Measurements from ENCODE around the gene ULK1.

ULK1 gene

DNA sequence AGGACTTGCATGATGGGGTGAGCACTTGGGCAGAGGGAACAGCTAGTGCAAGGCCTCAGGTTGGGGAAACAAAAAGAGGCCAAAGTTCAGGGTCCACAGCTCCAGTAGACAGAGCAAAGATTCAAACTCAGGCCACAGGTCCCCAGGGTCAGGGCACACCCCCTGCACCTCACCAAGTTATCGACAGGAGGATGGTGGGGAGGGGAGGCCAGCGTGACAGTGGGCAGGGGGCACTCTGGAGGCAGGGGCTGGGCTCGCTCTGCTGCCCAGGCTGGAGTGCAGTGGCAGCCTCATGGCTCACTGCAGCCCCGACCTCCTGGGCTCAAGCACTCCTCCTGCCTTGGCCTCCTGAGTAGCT, 32.4 kb upstream of the ULK1 start:
- TF ChIP-seq, protein P1, sequence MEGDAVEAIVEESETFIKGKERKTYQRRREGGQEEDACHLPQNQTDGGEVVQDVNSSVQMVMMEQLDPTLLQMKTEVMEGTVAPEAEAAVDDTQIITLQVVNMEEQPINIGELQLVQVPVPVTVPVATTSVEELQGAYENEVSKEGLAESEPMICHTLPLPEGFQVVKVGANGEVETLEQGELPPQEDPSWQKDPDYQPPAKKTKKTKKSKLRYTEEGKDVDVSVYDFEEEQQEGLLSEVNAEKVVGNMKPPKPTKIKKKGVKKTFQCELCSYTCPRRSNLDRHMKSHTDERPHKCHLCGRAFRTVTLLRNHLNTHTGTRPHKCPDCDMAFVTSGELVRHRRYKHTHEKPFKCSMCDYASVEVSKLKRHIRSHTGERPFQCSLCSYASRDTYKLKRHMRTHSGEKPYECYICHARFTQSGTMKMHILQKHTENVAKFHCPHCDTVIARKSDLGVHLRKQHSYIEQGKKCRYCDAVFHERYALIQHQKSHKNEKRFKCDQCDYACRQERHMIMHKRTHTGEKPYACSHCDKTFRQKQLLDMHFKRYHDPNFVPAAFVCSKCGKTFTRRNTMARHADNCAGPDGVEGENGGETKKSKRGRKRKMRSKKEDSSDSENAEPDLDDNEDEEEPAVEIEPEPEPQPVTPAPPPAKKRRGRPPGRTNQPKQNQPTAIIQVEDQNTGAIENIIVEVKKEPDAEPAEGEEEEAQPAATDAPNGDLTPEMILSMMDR (IDR thresholded peaks at IDR 0.05; ENCODE audit: insufficient read depth, low read length, missing control alignments), result no peak
- H3K4me3 ChIP-seq (ENCODE audit: low read depth, low read length), result no peak overlapping the region
- no peak for DNase-seq (ENCODE audit: low read depth, low spot score)
- POLR2A ChIA-PET, result no interaction called here
- CTCF ChIA-PET, result no interaction called here

DNA sequence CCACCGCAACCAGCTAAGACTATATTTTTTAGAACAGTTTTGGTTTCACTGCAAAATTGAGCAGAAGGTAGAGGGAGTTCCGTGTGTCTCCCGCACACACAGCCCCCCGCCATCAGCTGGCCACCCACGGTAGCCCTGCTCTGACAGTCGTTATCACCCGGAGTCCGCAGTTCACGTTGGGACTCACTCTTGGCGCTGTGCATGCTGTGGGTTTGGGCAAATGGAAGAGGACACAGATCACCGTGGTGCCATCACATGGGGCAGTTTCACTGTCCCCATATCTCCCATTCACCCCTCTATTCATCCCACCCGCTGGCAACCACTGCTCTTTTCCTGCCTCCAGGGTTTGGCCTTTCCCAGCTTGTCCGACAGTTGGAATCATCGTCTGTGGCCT, 31.8 kb upstream of the ULK1 start:
- ChIA-PET CTCF (interaction anchor here (0.5 to 1.0 kb wide), 2 partner anchors 37 to 66 kb away, joined by 3 read pairs; no protein-coding TSS in a partner anchor), POLR2A (no interaction called here)
- no peak for DNase-seq (ENCODE audit: low read depth, low spot score)
- TF ChIP-seq, protein P1 (IDR thresholded peaks at IDR 0.05; ENCODE audit: insufficient read depth, low read length, missing control alignments), result no peak
- H3K4me3 ChIP-seq (ENCODE audit: low read depth, low read length), result no peak overlapping the region

DNA sequence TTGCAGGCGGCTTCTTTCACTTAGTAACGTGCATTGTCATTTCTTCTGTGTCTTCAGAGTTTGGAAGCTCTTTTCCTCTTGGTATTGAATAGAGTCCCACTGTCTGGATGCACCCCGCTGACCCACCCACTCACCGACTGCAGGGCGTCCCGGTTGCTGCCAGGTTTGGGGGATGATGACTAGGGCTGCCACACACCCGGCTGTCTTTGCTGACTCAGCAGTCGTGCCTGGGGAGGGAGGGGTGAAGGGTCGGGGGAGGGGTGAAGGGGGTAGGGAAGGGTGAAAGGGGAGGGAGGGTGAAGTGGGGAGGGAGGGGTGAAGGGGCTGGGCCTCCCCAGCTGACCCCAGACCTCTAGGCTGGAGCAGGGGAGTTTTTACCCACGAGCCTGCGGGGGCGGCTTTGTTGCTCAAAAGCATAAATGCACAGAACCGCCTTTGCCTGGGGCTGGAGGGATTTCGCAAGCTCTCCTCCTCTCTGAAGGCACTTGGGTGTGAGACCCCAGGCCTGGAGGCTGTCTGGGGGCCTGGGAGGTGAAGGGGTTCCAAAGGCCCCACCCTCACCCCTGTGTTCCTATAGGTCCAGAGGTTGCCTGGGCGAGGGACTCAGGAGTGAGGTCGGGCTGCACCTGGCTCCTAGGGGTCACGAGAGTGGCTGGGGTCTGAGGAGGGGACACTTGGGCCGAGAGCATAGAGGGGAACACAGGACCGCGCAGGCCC, 31.3 kb upstream of the ULK1 start:
- ChIA-PET POLR2A (no interaction called here), CTCF (interaction anchor here (0.5 to 1.4 kb wide), 3 partner anchors 29 to 65 kb away, joined by 3 to 4 read pairs (median 3); no protein-coding TSS in a partner anchor)
- TF ChIP-seq, protein P1 (IDR thresholded peaks at IDR 0.05; ENCODE audit: insufficient read depth, low read length, missing control alignments), result no peak
- no peak for DNase-seq (ENCODE audit: low read depth, low spot score)
- no peak overlapping the region for H3K4me3 ChIP-seq (ENCODE audit: low read depth, low read length)

DNA sequence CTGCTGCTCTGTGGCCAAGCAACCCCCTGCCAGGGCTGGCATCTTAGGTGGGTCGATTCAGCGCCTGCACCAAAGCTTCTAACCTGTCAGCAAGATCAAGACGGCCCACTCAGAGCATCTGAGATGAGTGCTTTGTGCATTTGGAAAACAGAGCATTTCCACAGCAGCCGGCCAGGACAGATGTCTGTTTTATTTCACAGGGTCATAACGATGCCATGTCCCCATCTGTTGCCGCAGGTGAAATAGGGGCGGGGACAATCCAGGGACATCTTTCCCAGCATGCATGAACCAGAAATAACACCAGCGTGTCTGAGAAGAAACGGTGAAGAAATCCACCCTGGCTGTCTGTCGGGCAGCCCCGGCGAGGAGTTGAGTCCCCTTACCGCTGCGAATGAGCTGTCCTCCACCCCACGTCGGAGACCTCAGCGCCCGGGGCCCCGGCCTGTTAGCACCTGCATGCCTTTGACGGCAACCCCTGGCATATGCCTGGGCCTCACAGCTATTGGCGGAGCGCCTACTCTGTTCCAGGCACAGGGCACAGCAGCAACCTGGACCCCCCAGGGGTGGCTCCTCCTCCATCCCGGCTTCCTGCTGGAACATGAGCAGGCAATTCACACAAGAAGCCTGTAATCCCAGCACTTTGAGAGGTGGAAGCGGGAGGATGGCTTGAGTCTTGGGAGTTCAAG, 30.6 kb upstream of the ULK1 start:
- TF ChIP-seq, protein P1 (IDR thresholded peaks at IDR 0.05; ENCODE audit: insufficient read depth, low read length, missing control alignments), result no peak
- no peak for DNase-seq (ENCODE audit: low read depth, low spot score)
- H3K4me3 ChIP-seq (ENCODE audit: low read depth, low read length), result no peak overlapping the region
- ChIA-PET CTCF (interaction anchor here (1.4 kb wide), 1 partner anchor 29 kb away, joined by 4 read pairs; no protein-coding TSS in a partner anchor), POLR2A (no interaction called here)

DNA sequence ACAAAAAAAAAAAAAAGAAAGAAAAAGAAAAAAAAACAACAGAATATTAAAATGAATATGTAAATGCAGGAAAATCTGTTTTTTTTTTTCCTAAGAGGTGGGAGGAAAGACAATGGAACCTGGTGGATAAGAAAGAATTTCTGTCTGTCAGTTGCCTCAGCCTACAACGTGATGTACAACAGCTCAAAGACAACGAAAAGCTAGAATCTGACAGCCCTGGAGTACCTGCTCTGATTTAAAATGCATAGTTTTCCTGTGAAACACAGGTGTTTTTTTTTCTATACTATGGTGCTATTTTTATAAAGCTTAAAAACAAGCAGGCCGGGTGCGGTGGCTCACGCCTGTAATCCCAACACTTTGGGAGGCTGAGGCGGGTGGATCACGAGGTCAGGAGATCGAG, 30.0 kb upstream of the ULK1 start:
- no peak overlapping the region for H3K4me3 ChIP-seq (ENCODE audit: low read depth, low read length)
- ChIA-PET CTCF (interaction anchor here (1.4 kb wide), 1 partner anchor 30 kb away, joined by 4 read pairs; no protein-coding TSS in a partner anchor), POLR2A (no interaction called here)
- no peak for DNase-seq (ENCODE audit: low read depth, low spot score)
- TF ChIP-seq, protein P1 (IDR thresholded peaks at IDR 0.05; ENCODE audit: insufficient read depth, low read length, missing control alignments), result no peak

DNA sequence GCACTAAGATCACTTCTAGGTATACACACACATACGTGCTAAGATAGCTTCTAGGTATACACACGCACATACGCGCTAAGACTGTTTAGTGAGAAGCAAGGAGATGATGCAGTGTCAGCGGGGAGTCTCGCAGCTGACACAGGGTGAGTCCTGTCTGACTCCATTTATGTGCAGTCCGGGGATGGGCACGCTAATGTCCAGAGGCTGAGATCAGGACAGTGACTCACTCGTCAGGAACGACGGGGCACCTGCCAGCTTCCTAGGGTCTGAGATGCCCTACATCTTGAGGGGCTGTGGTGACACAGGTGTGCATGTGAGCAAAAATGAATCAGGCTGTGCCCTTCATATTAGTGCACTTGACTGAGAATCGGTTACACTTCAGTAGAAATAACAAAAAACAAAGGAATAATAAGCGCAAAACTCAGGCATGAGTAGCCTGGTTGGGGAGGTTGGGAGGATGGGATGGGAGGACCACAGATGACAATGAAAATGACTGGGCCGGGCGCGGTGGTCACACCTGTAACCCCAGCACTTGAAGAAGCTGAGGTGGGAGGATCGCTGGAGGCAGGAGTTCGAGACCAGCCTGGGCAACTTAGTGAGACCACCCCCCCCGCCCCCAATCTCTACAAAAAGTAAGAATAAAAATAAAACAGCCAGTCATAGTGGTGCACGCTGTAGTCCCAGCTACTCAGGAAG, 29.1 kb upstream of the ULK1 start:
- ChIA-PET POLR2A (no interaction called here), CTCF (no interaction called here)
- TF ChIP-seq, protein P1 (IDR thresholded peaks at IDR 0.05; ENCODE audit: insufficient read depth, low read length, missing control alignments), result no peak
- H3K4me3 ChIP-seq (ENCODE audit: low read depth, low read length), result no peak overlapping the region
- DNase-seq (ENCODE audit: low read depth, low spot score), result no peak
